ENCODE data around the gene ANO7. TPM values are rescaled to one million over a fixed set of nuclear protein-coding genes. Genes with fewer than 3 reads are reported as not detected.

Gene ANO7
- total RNA-seq, 6 donors from 2014 or later = 0.30 to 1.3 (median 1.1) TPM

- peak overlapping the region; percentile 81 to 97 (median 90) for H3K4me3 ChIP-seq
- peaks cover 0 to 4% (median 2%) of the 10 kb centered on the region in 4 donors for H3K36me3 ChIP-seq
- H3K27ac ChIP-seq = peak overlapping the region; percentile 90 to 96 (median 93)
- ATAC-seq (ENCODE audit: low FRiP score in 2 of 2) (peak in 1 of 2 donors; percentile 1), DNase-seq (peak in 1 of 2 donors; percentile 40)
- H3K9me3 ChIP-seq = no peaks in the 10 kb centered on the region
- H3K27me3 ChIP-seq = no peaks in the 10 kb centered on the region
- 55 to 60% methylated on average over 21 of the region's 21 CpGs for WGBS, 2 donors
- no peak for TF ChIP-seq POLR2AphosphoS5 (IDR thresholded peaks at IDR 0.05)
- TF ChIP-seq POLR2A (IDR thresholded peaks at IDR 0.05) = no peak
- TF ChIP-seq CTCF (IDR thresholded peaks at IDR 0.05) = no peak
- no peak for TF ChIP-seq EP300 (IDR thresholded peaks at IDR 0.05)
- H3K4me1 ChIP-seq = peaks cover 26 to 46% (median 32%) of the 10 kb centered on the region in 4 donors
Measured at GRCh38 chr2:241273210-241274020, 84.9 kb downstream of the ANO7 start.

- Histone ChIP-seq H3K9me3 (no peaks in the 10 kb centered on the region), H3K27me3 (no peaks in the 10 kb centered on the region), H3K27ac (no peak overlapping the region), H3K4me3 (no peak overlapping the region), H3K36me3 (no peaks in the 10 kb centered on the region), H3K4me1 (peaks cover 26 to 41% (median 29%) of the 10 kb centered on the region in 4 donors)
- ATAC-seq (ENCODE audit: low FRiP score in 2 of 2) (no peak), DNase-seq (no peak)
- WGBS, 2 donors = 83 to 85% methylated on average over 4 to 5 of the region's 5 CpGs
- TF ChIP-seq EP300 (IDR thresholded peaks at IDR 0.05) (no peak), POLR2AphosphoS5 (IDR thresholded peaks at IDR 0.05) (no peak), CTCF (IDR thresholded peaks at IDR 0.05) (no peak), POLR2A (IDR thresholded peaks at IDR 0.05) (no peak)
Measured at GRCh38 chr2:241274127-241274526, 85.7 kb downstream of the ANO7 start.

Other genes with a start within 250 kb of the ANO7 start
- gene SNED1, start 190.1 kb upstream of the ANO7 start, total RNA-seq = 100 to 1,000 TPM in 1 of 6 donors, 10 to 100 TPM in 5; 26.0 to 189 (median 38.9) TPM
- 10 to 100 TPM; 22.3 to 54.4 (median 25.4) TPM for gene MTERF4, start 86.4 kb upstream of the ANO7 start, total RNA-seq
- gene PASK, start 39.2 kb upstream of the ANO7 start, total RNA-seq = 10 to 100 TPM in 5 of 6 donors, 1 to 10 TPM in 1; 4.3 to 18.9 (median 13.8) TPM
- 10 to 100 TPM; 38.8 to 76.1 (median 57.7) TPM for gene PPP1R7, start 38.2 kb upstream of the ANO7 start, total RNA-seq
- gene HDLBP, start 127.0 kb downstream of the ANO7 start, total RNA-seq = 100 to 1,000 TPM; 339 to 691 (median 487) TPM
- 100 to 1,000 TPM; 213 to 322 (median 252) TPM for gene SEPTIN2, start 127.2 kb downstream of the ANO7 start, total RNA-seq
- gene FARP2, start 167.6 kb downstream of the ANO7 start, total RNA-seq = 10 to 100 TPM; 33.4 to 96.4 (median 42.2) TPM